Measurements from ENCODE around the gene ZNF521.
"Not testable (repeated sequence)": the region's sequence is repeated elsewhere in the genome, so short reads cannot be mapped to it uniquely, and the experiment has no call there.

Gene ZNF521

GRCh38 chr18:25287106-25287505 lies 64.9 kb downstream of the ZNF521 start:
- DNase-seq: no peak

- DNase-seq: no peak
Measured at GRCh38 chr18:25284861-25285550, 67.0 kb downstream of the ZNF521 start.

- no peak for DNase-seq
Measured at GRCh38 chr18:25284281-25284680, 67.7 kb downstream of the ZNF521 start.

- no peak for DNase-seq
Measured at GRCh38 chr18:25283781-25284180, 68.2 kb downstream of the ZNF521 start.

GRCh38 chr18:25282896-25283703 lies 68.9 kb downstream of the ZNF521 start:
- DNase-seq: no peak

- DNase-seq: no peak
Measured at GRCh38 chr18:25282282-25282681, 69.7 kb downstream of the ZNF521 start.

GRCh38 chr18:25281556-25281955 lies 70.4 kb downstream of the ZNF521 start:
- DNase-seq: no peak

GRCh38 chr18:25279961-25280360 lies 72.0 kb downstream of the ZNF521 start:
- no peak for DNase-seq

GRCh38 chr18:25279556-25279955 lies 72.4 kb downstream of the ZNF521 start:
- DNase-seq: no peak

GRCh38 chr18:25279133-25279532 lies 72.8 kb downstream of the ZNF521 start:
- no peak for DNase-seq

GRCh38 chr18:25278394-25278793 lies 73.6 kb downstream of the ZNF521 start:
- DNase-seq: no peak

GRCh38 chr18:25275412-25276001 lies 76.5 kb downstream of the ZNF521 start:
- no peak for DNase-seq

GRCh38 chr18:25274926-25275325 lies 77.0 kb downstream of the ZNF521 start:
- DNase-seq: no peak

- not testable (repeated sequence) for DNase-seq
Measured at GRCh38 chr18:25266931-25267527, 84.9 kb downstream of the ZNF521 start.

- no peak for DNase-seq
Measured at GRCh38 chr18:25262920-25263319, 89.0 kb downstream of the ZNF521 start.

- no peak for DNase-seq
Measured at GRCh38 chr18:25261768-25262167, 90.2 kb downstream of the ZNF521 start.

GRCh38 chr18:25256439-25256838 lies 95.5 kb downstream of the ZNF521 start:
- DNase-seq: no peak

GRCh38 chr18:25253779-25254178 lies 98.2 kb downstream of the ZNF521 start:
- no peak for DNase-seq

- no peak for DNase-seq
Measured at GRCh38 chr18:25253136-25253535, 98.8 kb downstream of the ZNF521 start.

GRCh38 chr18:25251068-25251467 lies 100.9 kb downstream of the ZNF521 start:
- DNase-seq: no peak

GRCh38 chr18:25250474-25250851 lies 101.5 kb downstream of the ZNF521 start:
- DNase-seq: no peak

GRCh38 chr18:25248755-25249154 lies 103.2 kb downstream of the ZNF521 start:
- no peak for DNase-seq

- no peak for DNase-seq
Measured at GRCh38 chr18:25247725-25248124, 104.2 kb downstream of the ZNF521 start.
